Smooth muscle cell (in vitro differentiated cells): ENCODE data around the gene DSG2. TPM values are rescaled to one million over a fixed set of nuclear protein-coding genes. Genes with fewer than 3 reads are reported as not detected.
"Not testable (repeated sequence)": the region's sequence is repeated elsewhere in the genome, so short reads cannot be mapped to it uniquely, and the experiment has no call there.

Source experiments
- DNase-seq: peaks from one replicate; lab custom pipeline; 2025; ENCODE audit not compliant: unreplicated experiment; lab: John Stamatoyannopoulos, UW
- H2AFZ ChIP-seq: fragments of 200-600 bp; sonication (generic); 2 replicates; pipeline ENCODE4 v1.6.0; 2016; ENCODE audit warnings: antibody characterized with exemption, low read depth, mild to moderate bottlenecking
- H3F3A ChIP-seq: fragments of 200-600 bp; sonication (generic); 2 replicates; pipeline ENCODE4 v1.6.0; 2017; ENCODE audit warnings: antibody characterized with exemption, low read depth
- H3K27ac ChIP-seq: fragments of 200-600 bp; sonication (generic); 2 replicates; pipeline ENCODE4 v1.5.1; 2016; ENCODE audit warnings: low read depth, mild to moderate bottlenecking
- H3K27me3 ChIP-seq: fragments of 200-600 bp; sonication (generic); 2 replicates; pipeline ENCODE4 v1.6.1; 2016; ENCODE audit warnings: low read depth, mild to moderate bottlenecking
- H3K36me3 ChIP-seq: fragments of 200-600 bp; sonication (generic); 2 replicates; pipeline ENCODE4 v1.5.1; 2016; ENCODE audit warnings: low read depth
- H3K4me1 ChIP-seq: fragments of 200-600 bp; sonication (generic); 2 replicates; pipeline ENCODE4 v1.5.1; 2016; ENCODE audit warnings: low read depth
- H3K4me2 ChIP-seq: fragments of 200-600 bp; sonication (generic); 2 replicates; pipeline ENCODE4 v1.6.0; 2016; ENCODE audit warnings: mild to moderate bottlenecking
- H3K4me3 ChIP-seq: fragments of 200-600 bp; sonication (generic); 2 replicates; pipeline ENCODE4 v1.5.1; 2016; ENCODE audit warnings: mild to moderate bottlenecking
- H3K79me2 ChIP-seq: fragments of 200-600 bp; sonication (generic); 2 replicates; pipeline ENCODE4 v1.6.0; 2016; ENCODE audit warnings: low read depth, mild to moderate bottlenecking
- H3K9ac ChIP-seq: fragments of 200-600 bp; sonication (generic); 2 replicates; pipeline ENCODE4 v1.6.0; 2016; ENCODE audit warnings: low read depth
- H3K9me3 ChIP-seq: fragments of 200-600 bp; sonication (generic); replicated peaks from 2 replicates; pipeline ENCODE4 v1.5.1; 2016; ENCODE audit warnings: low read depth
- H4K20me1 ChIP-seq: fragments of 200-600 bp; sonication (generic); 2 replicates; pipeline ENCODE4 v1.6.0; 2016; ENCODE audit warnings: low read depth
- WGBS: methylation state at CpG from one replicate; pipeline ENCODE4 v1.1.7; 2016; ENCODE audit warnings: low lambda C conversion rate; 5-methylcytosine and 5-hydroxymethylcytosine counted together
- polyA plus RNA-seq: library from polyadenylated mRNA; unstranded; fragments of >200 nt; fragmentation: Nextera tagmentation; extraction: Ambion mirVana; gene quantifications from 2 replicates; pipeline ENCODE4 v1.2.1, GENCODE V29; 2016
- total RNA-seq: library from RNA; depleted of rRNA; stranded (reverse); fragments of >200 nt; gene quantifications from 2 replicates; pipeline ENCODE4 v1.2.3, GENCODE V29; 2014
- TF ChIP-seq, protein P1 (sequence below): fragments of 200-600 bp; sonication (generic); IDR thresholded peaks from 2 replicates; pipeline ENCODE4 v1.5.1; 2017; ENCODE audit warnings: borderline replicate concordance, mild to moderate bottlenecking, antibody characterized with exemption; ENCODE audit not compliant: insufficient read depth, poor library complexity, severe bottlenecking

DSG2 gene
- total and polyA plus RNA-seq, 2 experiments from 2014 or later = 53.9 to 138 TPM

DNA sequence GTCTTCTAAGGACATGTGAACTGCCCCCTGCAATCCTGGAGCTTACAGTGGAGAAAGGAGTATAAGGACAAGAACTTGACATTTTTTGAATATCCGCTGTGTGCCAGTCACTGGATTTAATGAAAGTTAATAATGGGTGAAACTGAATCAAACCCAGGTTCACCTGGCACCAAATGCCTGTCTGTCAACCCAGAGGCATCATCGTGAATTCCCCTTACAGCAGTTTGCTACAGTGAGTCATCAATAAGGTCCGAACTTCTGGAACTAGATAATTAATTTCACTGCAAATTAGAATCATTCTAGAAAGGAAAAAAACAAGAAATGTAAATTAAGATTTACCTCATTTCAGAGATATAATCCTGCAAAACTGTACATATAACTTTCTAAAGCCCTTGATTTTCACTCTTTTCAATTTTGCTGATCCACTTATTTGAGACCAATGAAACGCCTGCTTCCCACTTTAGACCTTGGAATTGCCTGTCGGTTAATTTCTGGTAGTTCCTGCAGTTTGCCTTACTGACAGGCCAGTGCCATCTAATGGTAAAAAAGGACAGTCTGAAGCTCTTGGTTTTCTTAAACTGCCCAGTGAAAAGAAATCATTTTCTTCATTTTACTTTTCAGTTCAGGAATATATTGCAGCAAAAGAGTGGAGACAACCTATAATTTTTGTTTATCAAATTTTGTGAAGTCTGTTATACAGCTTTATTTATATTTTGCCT, 8.2 kb downstream of the DSG2 start:
- H3K4me2 ChIP-seq = no peak overlapping the region
- H2AFZ ChIP-seq = no peak overlapping the region
- peak overlapping the region; percentile 1 for H3K27ac ChIP-seq
- H3K79me2 ChIP-seq = peaks cover 86% of the 10 kb centered on the region
- H3K4me3 ChIP-seq = no peak overlapping the region
- H3K4me1 ChIP-seq = peaks cover 8% of the 10 kb centered on the region
- peaks cover 7% of the 10 kb centered on the region for H3F3A ChIP-seq
- H3K9ac ChIP-seq = no peak overlapping the region
- 77% methylated on average over 5 of the region's 5 CpGs for WGBS
- no peaks in the 10 kb centered on the region for H3K9me3 ChIP-seq
- DNase-seq = no peak
- TF ChIP-seq, protein P1, sequence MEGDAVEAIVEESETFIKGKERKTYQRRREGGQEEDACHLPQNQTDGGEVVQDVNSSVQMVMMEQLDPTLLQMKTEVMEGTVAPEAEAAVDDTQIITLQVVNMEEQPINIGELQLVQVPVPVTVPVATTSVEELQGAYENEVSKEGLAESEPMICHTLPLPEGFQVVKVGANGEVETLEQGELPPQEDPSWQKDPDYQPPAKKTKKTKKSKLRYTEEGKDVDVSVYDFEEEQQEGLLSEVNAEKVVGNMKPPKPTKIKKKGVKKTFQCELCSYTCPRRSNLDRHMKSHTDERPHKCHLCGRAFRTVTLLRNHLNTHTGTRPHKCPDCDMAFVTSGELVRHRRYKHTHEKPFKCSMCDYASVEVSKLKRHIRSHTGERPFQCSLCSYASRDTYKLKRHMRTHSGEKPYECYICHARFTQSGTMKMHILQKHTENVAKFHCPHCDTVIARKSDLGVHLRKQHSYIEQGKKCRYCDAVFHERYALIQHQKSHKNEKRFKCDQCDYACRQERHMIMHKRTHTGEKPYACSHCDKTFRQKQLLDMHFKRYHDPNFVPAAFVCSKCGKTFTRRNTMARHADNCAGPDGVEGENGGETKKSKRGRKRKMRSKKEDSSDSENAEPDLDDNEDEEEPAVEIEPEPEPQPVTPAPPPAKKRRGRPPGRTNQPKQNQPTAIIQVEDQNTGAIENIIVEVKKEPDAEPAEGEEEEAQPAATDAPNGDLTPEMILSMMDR = peak; percentile 37
- no peaks in the 10 kb centered on the region for H3K36me3 ChIP-seq
- peaks cover 46% of the 10 kb centered on the region for H4K20me1 ChIP-seq
- H3K27me3 ChIP-seq = no peaks in the 10 kb centered on the region

DNA sequence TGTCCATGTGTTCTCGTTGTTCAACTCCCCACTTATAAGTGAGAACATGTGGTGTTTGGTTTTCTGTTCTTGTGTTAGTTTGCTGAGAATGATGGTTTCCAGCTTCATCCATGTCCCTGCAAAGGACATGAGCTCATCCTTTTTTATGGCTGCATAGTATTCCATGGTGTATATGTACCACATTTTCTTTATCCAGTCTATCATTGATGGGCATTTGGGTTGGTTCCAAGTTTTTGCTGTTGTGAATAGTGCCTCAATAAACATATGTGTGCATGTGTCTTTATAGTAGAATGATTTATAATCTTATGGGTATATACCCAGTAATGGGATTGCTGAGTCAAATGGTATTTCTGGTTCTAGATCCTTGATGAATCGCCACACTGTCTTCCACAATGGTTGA, 9.1 kb downstream of the DSG2 start:
- not testable (repeated sequence) for H3K27ac ChIP-seq, H3K4me3 ChIP-seq, H3K27me3 ChIP-seq, H3K36me3 ChIP-seq, H3K9ac ChIP-seq, H3K4me2 ChIP-seq, H3K9me3 ChIP-seq, DNase-seq, H2AFZ ChIP-seq
- peaks cover 10% of the 10 kb centered on the region for H3K4me1 ChIP-seq
- H4K20me1 ChIP-seq = peaks cover 46% of the 10 kb centered on the region
- WGBS = 84% methylated on average over 1 of the region's 2 CpGs
- peaks cover 15% of the 10 kb centered on the region for H3F3A ChIP-seq
- H3K79me2 ChIP-seq = peaks cover 77% of the 10 kb centered on the region

DNA sequence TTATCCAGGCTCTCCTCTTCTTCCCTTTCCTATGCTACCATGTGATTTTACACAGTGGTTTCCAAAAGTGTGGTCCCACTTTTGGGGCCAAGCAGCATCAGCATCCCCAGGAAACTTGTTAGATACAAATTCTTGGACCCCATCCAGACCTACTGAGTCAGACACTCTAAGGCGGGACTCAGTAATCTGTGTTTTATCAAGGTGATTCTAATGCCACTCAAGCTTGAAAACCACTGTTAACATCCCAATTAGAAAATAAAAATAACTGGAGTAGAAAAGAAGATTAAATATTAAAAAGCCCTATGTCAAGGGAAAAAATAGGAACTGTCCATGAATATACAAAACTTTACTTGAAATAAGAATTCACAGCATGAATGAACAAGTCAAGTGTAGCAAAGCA, 10.8 kb downstream of the DSG2 start:
- H3K27me3 ChIP-seq = no peaks in the 10 kb centered on the region
- no peak overlapping the region for H3K4me3 ChIP-seq
- no peak for DNase-seq
- H4K20me1 ChIP-seq = peaks cover 43% of the 10 kb centered on the region
- no peaks in the 10 kb centered on the region for H3K9me3 ChIP-seq
- H3F3A ChIP-seq = peaks cover 21% of the 10 kb centered on the region
- no peaks in the 10 kb centered on the region for H3K36me3 ChIP-seq
- no peak overlapping the region for H3K9ac ChIP-seq
- H3K79me2 ChIP-seq = peaks cover 61% of the 10 kb centered on the region
- TF ChIP-seq, protein P1 = no peak
- H3K4me1 ChIP-seq = peaks cover 19% of the 10 kb centered on the region
- no peak overlapping the region for H3K4me2 ChIP-seq
- no peak overlapping the region for H2AFZ ChIP-seq
- WGBS = 70% methylated on average over 1 of the region's 1 CpG
- peak overlapping the region; percentile 94 for H3K27ac ChIP-seq

DNA sequence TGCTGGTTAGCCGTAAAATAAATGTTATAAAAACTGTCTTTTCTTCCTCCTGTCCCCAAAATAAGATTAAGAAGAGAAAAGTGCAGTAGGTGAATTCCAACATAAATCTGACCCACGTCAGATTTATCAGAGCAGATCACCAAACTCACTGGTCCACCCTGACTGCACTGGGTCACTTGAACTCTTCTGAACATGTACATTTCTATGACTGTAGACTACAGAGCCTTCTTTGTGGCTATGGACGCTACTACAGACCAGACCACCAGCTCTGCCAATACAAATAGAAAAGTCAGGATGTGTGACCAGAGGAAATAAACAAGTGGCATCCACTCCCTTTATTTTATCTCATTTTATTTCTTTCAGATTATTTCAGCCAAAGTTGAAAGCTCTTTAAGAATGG, 11.6 kb downstream of the DSG2 start:
- Histone ChIP-seq H3K9ac (no peak overlapping the region), H3K4me1 (peaks cover 24% of the 10 kb centered on the region), H3K27me3 (no peaks in the 10 kb centered on the region), H3K36me3 (no peaks in the 10 kb centered on the region), H3K27ac (peak overlapping the region; percentile 94), H3K4me3 (no peak overlapping the region), H3K79me2 (peaks cover 61% of the 10 kb centered on the region), H4K20me1 (peaks cover 40% of the 10 kb centered on the region), H3K4me2 (no peak overlapping the region), H3K9me3 (no peaks in the 10 kb centered on the region), H3F3A (peaks cover 28% of the 10 kb centered on the region), H2AFZ (no peak overlapping the region)
- TF ChIP-seq, protein P1 = no peak
- DNase-seq = no peak
- WGBS = 84% methylated on average over 3 of the region's 3 CpGs
